Spleen (tissue), 7 donors: Measurements from ENCODE around the gene TMEM219.

Experiments used
- CTCF ChIP-seq, 11 experiments: fragments of 200-600 bp in 7 of 11; fragments of 450-650 bp in 4 of 11; sonication (generic) in 4 of 11; IDR thresholded peaks in 8 of 11; conservative IDR thresholded peaks in 3 of 11; 1 replicate in 7 of 11; 2 replicates in 4 of 11; pipeline versions ENCODE4 v1.4.0 to v1.8.0; 2016 to 2021; ENCODE audit warnings: antibody characterized with exemption in 11 of 11, inconsistent platforms in 4 of 11, mild to moderate bottlenecking in 1 of 11
- POLR2AphosphoS5 ChIP-seq, 3 donors: sonication (generic); formaldehyde crosslinking; IDR thresholded peaks; one replicate each; pipeline ENCODE4 v1.5.1; 2017; ENCODE audit warnings: antibody characterized with exemption in 3 of 3
- donor health status: DM: no; HTN: no; CAD: no; lungs with moderate emphysema.
- donor health status: DM: no; HTN: no; CAD: no.
- donor health status: DM: no; HTN: no; CAD: no.

- TF ChIP-seq CTCF (IDR thresholded peaks at IDR 0.05 in 8 of 11, conservative IDR thresholded peaks at IDR 0.05 in 3 of 11) (no peak), POLR2AphosphoS5 (IDR thresholded peaks at IDR 0.05) (no peak)
These were observed 46.2 kb upstream of the TMEM219 start for GRCh38 chr16:29915590-29916247.
